H1 (cell line): Measurements from ENCODE around the gene GOSR1. TPM values are rescaled to one million over a fixed set of nuclear protein-coding genes. Genes with fewer than 3 reads are reported as not detected.

Source experiments
- CTCF ChIA-PET: fragments of 300-600 bp; sonication (Branson Sonifier 250); formaldehyde crosslinking; loops from one replicate; lab custom pipeline; 2021; ENCODE audit not compliant: partially characterized antibody; lab: Charles Lee
- POLR2A ChIA-PET: fragments of 300-600 bp; sonication (Branson Sonifier 250); formaldehyde crosslinking; loops from one replicate; lab custom pipeline; 2021; ENCODE audit warnings: inconsistent platforms; ENCODE audit not compliant: partially characterized antibody; lab: Charles Lee
- DNase-seq, 2 experiments: peaks; one replicate each; pipeline versions ENCODE4 v3.0.0 to v3.0.0-alpha.2; 2010 to 2022; ENCODE audit warnings: low spot score in 2 of 2, low read depth in 1 of 2, mixed read lengths in 1 of 2
- FAIRE-seq: peaks from 2 replicates; lab custom pipeline; 2011; peaks lifted over from hg19 to GRCh38; lab: Jason Lieb, UNC
- H2AFZ ChIP-seq: 2 replicates; pipeline ENCODE4 v1.8.1; 2012; ENCODE audit warnings: low read length, inconsistent platforms
- H2AK5ac ChIP-seq: 2 replicates; pipeline ENCODE4 v1.6.1; 2013; ENCODE audit warnings: low read depth, low read length
- H2BK120ac ChIP-seq: replicated peaks from 2 replicates; pipeline ENCODE3; 2013; ENCODE audit warnings: low read depth, low read length, inconsistent platforms
- H2BK12ac ChIP-seq: 2 replicates; pipeline ENCODE4 v1.6.1; 2013; ENCODE audit warnings: low read depth, low read length
- H2BK15ac ChIP-seq: 2 replicates; pipeline ENCODE4 v1.6.1; 2013; ENCODE audit warnings: low read length
- H2BK20ac ChIP-seq: 2 replicates; pipeline ENCODE4 v1.6.1; 2013; ENCODE audit warnings: low read length
- H2BK5ac ChIP-seq: 2 replicates; pipeline ENCODE4 v1.6.1; 2013; ENCODE audit warnings: low read depth, low read length
- H3K14ac ChIP-seq: 2 replicates; pipeline ENCODE4 v1.6.1; 2013; ENCODE audit warnings: inconsistent platforms; ENCODE audit not compliant: insufficient read length
- H3K18ac ChIP-seq: 2 replicates; pipeline ENCODE4 v1.6.1; 2013; ENCODE audit warnings: low read length; ENCODE audit errors: extremely low read depth
- H3K23ac ChIP-seq: 2 replicates; pipeline ENCODE4 v1.6.1; 2013; ENCODE audit warnings: inconsistent platforms; ENCODE audit not compliant: insufficient read length
- H3K23me2 ChIP-seq: 2 replicates; pipeline ENCODE4 v1.6.1; 2013; ENCODE audit warnings: low read depth, low read length
- H3K27ac ChIP-seq: 2 replicates; pipeline ENCODE4 v1.6.1; 2011; ENCODE audit warnings: low read depth, low read length, inconsistent platforms
- H3K27me3 ChIP-seq, 4 experiments: replicated peaks in 1 of 4; 1 replicate in 1 of 4; 2 replicates in 3 of 4; pipeline versions ENCODE4 v1.6.1 to v1.8.1; 2011 to 2013; ENCODE audit warnings: low read length in 3 of 4, mild to moderate bottlenecking in 3 of 4, inconsistent platforms in 2 of 4, mixed read lengths in 2 of 4, moderate library complexity in 1 of 4; ENCODE audit not compliant: control insufficient read depth in 3 of 4, insufficient read depth in 3 of 4; ENCODE audit errors: extremely low read depth in 1 of 4
- H3K36me3 ChIP-seq, 4 experiments: 2 replicates each; pipeline versions ENCODE4 v1.6.1 to v1.8.1; 2011 to 2013; ENCODE audit warnings: mild to moderate bottlenecking in 4 of 4, low read length in 3 of 4, moderate library complexity in 2 of 4, control low read depth in 1 of 4, inconsistent platforms in 1 of 4; ENCODE audit not compliant: insufficient read depth in 4 of 4, control insufficient read depth in 2 of 4
- H3K4ac ChIP-seq: replicated peaks from 2 replicates; pipeline ENCODE3; 2013; ENCODE audit warnings: low read length, low read depth, mixed read lengths, inconsistent platforms; ENCODE audit not compliant: insufficient read length
- H3K4me1 ChIP-seq, 4 experiments: replicated peaks in 1 of 4; 1 replicate in 1 of 4; 2 replicates in 3 of 4; pipeline versions ENCODE4 v1.6.1 to v1.8.1; 2011 to 2013; ENCODE audit warnings: low read length in 3 of 4, inconsistent platforms in 2 of 4, mixed read lengths in 1 of 4; ENCODE audit not compliant: insufficient read depth in 4 of 4, control insufficient read depth in 3 of 4
- H3K4me2 ChIP-seq, 2 experiments: 2 replicates each; pipeline versions ENCODE4 v1.6.1 to v1.8.1; 2011 to 2013; ENCODE audit warnings: low read depth in 2 of 2, low read length in 2 of 2, control low read depth in 1 of 2, inconsistent platforms in 1 of 2, mild to moderate bottlenecking in 1 of 2; ENCODE audit not compliant: insufficient read depth in 1 of 2
- H3K4me3 ChIP-seq, 4 experiments: fragments of 200-600, 300-600 bp in 1 of 4; sonication (generic), shearing (Covaris generic), sonication (Bioruptor Twin) in 1 of 4; 2 replicates each; pipeline versions ENCODE4 v1.5.1 to v1.8.1; 2011 to 2016; ENCODE audit warnings: low read length in 4 of 4, low read depth in 3 of 4, control low read depth in 2 of 4, inconsistent platforms in 2 of 4, mild to moderate bottlenecking in 2 of 4, mixed read lengths in 1 of 4, moderate library complexity in 1 of 4; ENCODE audit not compliant: insufficient read depth in 2 of 4; ENCODE audit errors: extremely low read depth in 1 of 4
- H3K56ac ChIP-seq: replicated peaks from 2 replicates; pipeline ENCODE3; 2013; ENCODE audit warnings: low read depth, mild to moderate bottlenecking, mixed read lengths, low read length, inconsistent platforms; ENCODE audit not compliant: insufficient read length
- H3K79me1 ChIP-seq: 2 replicates; pipeline ENCODE4 v1.6.1; 2013; ENCODE audit warnings: low read depth, low read length, control low read depth
- H3K79me2 ChIP-seq, 2 experiments: 2 replicates each; pipeline versions ENCODE4 v1.6.1 to v1.8.1; 2012 to 2013; ENCODE audit warnings: low read length in 2 of 2, mild to moderate bottlenecking in 2 of 2, inconsistent platforms in 1 of 2; ENCODE audit not compliant: insufficient read depth in 2 of 2, control insufficient read depth in 1 of 2
- H3K9ac ChIP-seq, 4 experiments: replicated peaks in 1 of 4; 1 replicate in 1 of 4; 2 replicates in 3 of 4; pipeline versions ENCODE4 v1.6.1 to v1.8.1; 2011 to 2013; ENCODE audit warnings: low read depth in 3 of 4, low read length in 3 of 4, control low read depth in 2 of 4, mild to moderate bottlenecking in 2 of 4, moderate library complexity in 2 of 4, inconsistent platforms in 1 of 4; ENCODE audit errors: extremely low read depth in 1 of 4
- H3K9me3 ChIP-seq, 2 experiments: 2 replicates each; pipeline versions ENCODE4 v1.6.1 to v1.8.1; 2012 to 2013; ENCODE audit warnings: mild to moderate bottlenecking in 2 of 2, moderate library complexity in 2 of 2, control low read depth in 1 of 2, inconsistent platforms in 1 of 2, low read depth in 1 of 2, low read length in 1 of 2, mixed read lengths in 1 of 2; ENCODE audit not compliant: insufficient read depth in 2 of 2
- H4K20me1 ChIP-seq, 2 experiments: replicated peaks in 1 of 2; 2 replicates each; pipeline versions ENCODE3 to v1.8.1; 2011 to 2013; ENCODE audit warnings: inconsistent platforms in 2 of 2, low read length in 2 of 2, mild to moderate bottlenecking in 1 of 2; ENCODE audit not compliant: insufficient read depth in 2 of 2, control insufficient read depth in 1 of 2
- H4K5ac ChIP-seq: 2 replicates; pipeline ENCODE4 v1.6.1; 2013; ENCODE audit warnings: low read length, low read depth, mixed read lengths, inconsistent platforms; ENCODE audit not compliant: insufficient read length
- H4K8ac ChIP-seq: 2 replicates; pipeline ENCODE4 v1.8.0; 2013; ENCODE audit warnings: mild to moderate bottlenecking, moderate library complexity, low read length, inconsistent platforms; ENCODE audit not compliant: insufficient read depth; ENCODE audit errors: extremely low read depth
- H4K91ac ChIP-seq: replicated peaks from 2 replicates; pipeline ENCODE3; 2013; ENCODE audit warnings: low read length, mixed read lengths, inconsistent platforms; ENCODE audit not compliant: insufficient read length
- KDM4A ChIP-seq: IDR thresholded peaks from one replicate; pipeline ENCODE4 v1.7.1; 2012; ENCODE audit warnings: low read depth, mild to moderate bottlenecking, moderate library complexity, low read length, inconsistent platforms; ENCODE audit not compliant: severe bottlenecking
- RXRA ChIP-seq: IDR thresholded peaks from 2 replicates; pipeline ENCODE4 v1.6.1; 2011; ENCODE audit warnings: low read depth, mild to moderate bottlenecking, low read length, moderate library complexity; ENCODE audit not compliant: insufficient read depth
- TCF12 ChIP-seq: IDR thresholded peaks from 2 replicates; pipeline ENCODE4 v1.6.1; 2011; ENCODE audit warnings: low read depth, mild to moderate bottlenecking, low read length
- WGBS, 2 experiments: shearing (Covaris generic) in 1 of 2; methylation state at CpG; one replicate each; pipeline versions ENCODE4 v1.1.6 to v1.1.7; 2013 to 2015; ENCODE audit warnings: low lambda C conversion rate in 2 of 2, mixed read lengths in 2 of 2, inconsistent platforms in 1 of 2, low coverage in 1 of 2, missing lambda C conversion rate in 1 of 2; ENCODE audit not compliant: insufficient replicate concordance in 2 of 2, insufficient coverage in 1 of 2, insufficient read length in 1 of 2; ENCODE audit errors: extremely low coverage in 1 of 2, missing lambda C conversion rate in 1 of 2; 5-methylcytosine and 5-hydroxymethylcytosine counted together
- polyA plus RNA-seq, 7 experiments: library from polyadenylated mRNA; depleted of rRNA in 3 of 7; stranded (reverse) in 5 of 7; unstranded in 2 of 7; fragments of >200 nt in 5 of 7; fragments of 200-250 nt in 2 of 7; gene quantifications; 1 replicate in 5 of 7; 2 replicates in 1 of 7; 4 replicates in 1 of 7; pipeline versions ENCODE4 v1.2.1 to v1.2.3, GENCODE V29; 2011 to 2013; ENCODE audit warnings: missing spikeins in 2 of 7, mixed read lengths in 2 of 7
- total RNA-seq: library from RNA; stranded (reverse); fragmentation: NEBNext Ultra II Directional; extraction: Animal tissue kit (Norgen Biotek cat#: 25700); gene quantifications from 2 replicates; pipeline ENCODE4 v1.2.1, GENCODE V29; 2021

Gene GOSR1
- total and polyA plus RNA-seq, 2 of the 8 experiments (the other 6 are each of a cell fraction or from before 2014, with no cell fraction given), result 9.2 to 43.3 TPM

- WGBS, 2 experiments, result 94% methylated on average over 17 of the region's 17 CpGs; no CpG with 5 or more reads in 1 of the 2 experiments
Observed at GRCh38 chr17:30567231-30568116, 90.3 kb downstream of the GOSR1 start.

More at GRCh38 chr17:30567231-30568116, 90.3 kb downstream of the GOSR1 start:
- Histone ChIP-seq H3K23ac (no peak overlapping the region), H3K23me2 (no peaks in the 10 kb centered on the region), H2BK120ac (no peak overlapping the region), H4K8ac (no peak overlapping the region), H3K18ac (no peak overlapping the region), H3K56ac (no peak overlapping the region), H2BK20ac (no peak overlapping the region), H4K20me1 (no peaks in the 10 kb centered on the region), H3K4me3 (no peak overlapping the region), H3K9me3 (no peaks in the 10 kb centered on the region), H3K27ac (no peak overlapping the region), H3K79me1 (no peaks in the 10 kb centered on the region), H3K4me1 (peaks cover 0 to 9% (median under 1%) of the 10 kb centered on the region in 4 experiments; a peak in 3 of 7 replicates), H3K14ac (no peak overlapping the region), H3K79me2 (no peaks in the 10 kb centered on the region), H3K4ac (no peak overlapping the region), H3K9ac (no peak overlapping the region), H2BK15ac (no peak overlapping the region), H2AK5ac (no peak overlapping the region), H2BK12ac (no peak overlapping the region), H3K27me3 (no peaks in the 10 kb centered on the region), H4K5ac (no peak overlapping the region), H3K36me3 (no peaks in the 10 kb centered on the region), H2BK5ac (no peak overlapping the region), H3K4me2 (no peak overlapping the region), H4K91ac (no peak overlapping the region), H2AFZ (no peak overlapping the region)
- ChIA-PET POLR2A (interaction anchor here (1.0 kb wide), 1 partner anchor 13 kb away, joined by 3 read pairs; no protein-coding TSS in a partner anchor), CTCF (interaction anchor here (0.9 to 1.8 kb wide), 3 partner anchors 9 to 147 kb away, joined by 3 to 5 read pairs (median 3); no protein-coding TSS in a partner anchor)
- no peak for TF ChIP-seq RXRA
- no peak for TF ChIP-seq KDM4A
- TF ChIP-seq TCF12, result no peak
- FAIRE-seq (no peak), DNase-seq (no peak)
